ENCODE data around the gene S100A1. TPM values are rescaled to one million over a fixed set of nuclear protein-coding genes. Genes with fewer than 3 reads are reported as not detected.
"Not testable (repeated sequence)": the region's sequence is repeated elsewhere in the genome, so short reads cannot be mapped to it uniquely, and the experiment has no call there.

The S100A1 gene
- total RNA-seq, 1 donor from 2014 or later: not detected

DNA sequence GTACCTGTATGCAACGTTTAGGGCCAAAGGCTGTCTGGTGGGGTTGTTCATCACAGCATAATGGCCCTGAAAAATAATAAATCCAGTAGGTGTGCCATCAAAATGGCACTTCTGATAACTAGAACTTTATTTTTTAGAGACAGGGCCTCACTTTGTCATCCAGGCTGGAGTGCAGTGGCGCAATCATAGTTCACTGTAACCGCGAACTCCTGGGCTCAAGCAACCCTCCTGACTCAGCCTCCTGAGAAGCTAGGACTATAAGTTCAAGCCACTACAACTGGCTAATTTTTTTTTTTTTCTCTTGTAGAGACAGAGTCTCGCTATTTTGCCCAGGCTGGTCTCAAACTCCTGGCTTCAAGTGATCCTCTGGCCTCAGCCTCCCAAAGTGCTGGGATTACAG lies 35.0 kb downstream of the S100A1 start:
- H3F3A ChIP-seq (ENCODE audit: low read depth): peaks cover 92% of the 10 kb centered on the region
- Mint-ChIP-seq H3K4me1 (peaks cover 21% of the 10 kb centered on the region), H3K27me3 (ENCODE audit: insufficient read depth, low read depth) (peaks cover 4% of the 10 kb centered on the region)

GRCh38 chr1:153667439-153667838 lies 39.2 kb downstream of the S100A1 start:
- no peak overlapping the region for H2AFZ ChIP-seq (replicated peaks)
- H3K79me2 ChIP-seq (ENCODE audit: low read depth): peaks cover 46% of the 10 kb centered on the region
- H3K4me3 ChIP-seq: no peak overlapping the region
- peaks cover 39% of the 10 kb centered on the region for H3K36me3 ChIP-seq
- H3K36me3 Mint-ChIP-seq: peaks cover 41% of the 10 kb centered on the region
- no peaks in the 10 kb centered on the region for H3K27me3 ChIP-seq
- no peaks in the 10 kb centered on the region for H3K9me3 ChIP-seq (ENCODE audit: low read depth)
- H3K27me3 Mint-ChIP-seq (ENCODE audit: insufficient read depth, low read depth): no peaks in the 10 kb centered on the region
- H3K4me3 Mint-ChIP-seq: no peak overlapping the region
- H3K9ac ChIP-seq: no peak overlapping the region
- H3K4me2 ChIP-seq: no peak overlapping the region
- no peak overlapping the region for H3K27ac Mint-ChIP-seq
- peaks cover 11% of the 10 kb centered on the region for H3K4me1 ChIP-seq
- no peak for DNase-seq (ENCODE audit: low spot score)
- peaks cover 76% of the 10 kb centered on the region for H3F3A ChIP-seq (ENCODE audit: low read depth)
- peaks cover 25% of the 10 kb centered on the region for H4K20me1 ChIP-seq (ENCODE audit: low read depth)
- TF ChIP-seq CTCF (IDR thresholded peaks at IDR 0.05) (no peak), EZH2 (IDR thresholded peaks at IDR 0.05) (no peak), EZH2phosphoT487 (IDR thresholded peaks at IDR 0.05) (no peak)
- H3K9me3 Mint-ChIP-seq: no peaks in the 10 kb centered on the region
- H3K4me1 Mint-ChIP-seq: peaks cover 19% of the 10 kb centered on the region
- H3K27ac ChIP-seq: no peak overlapping the region

More for the DNA sequence above, 35.0 kb downstream of the S100A1 start:
- peaks cover 31% of the 10 kb centered on the region for H3K36me3 Mint-ChIP-seq
- Histone ChIP-seq H3K9ac (no peak overlapping the region), H3K4me3 (no peak overlapping the region), H3K79me2 (ENCODE audit: low read depth) (peaks cover 34% of the 10 kb centered on the region), H2AFZ (replicated peaks) (no peak overlapping the region), H3K36me3 (peaks cover 42% of the 10 kb centered on the region), H3K4me1 (peaks cover 5% of the 10 kb centered on the region), H3K27ac (no peak overlapping the region), H3K27me3 (no peaks in the 10 kb centered on the region), H3K4me2 (no peak overlapping the region), H3K9me3 (ENCODE audit: low read depth) (no peaks in the 10 kb centered on the region), H4K20me1 (ENCODE audit: low read depth) (peaks cover 19% of the 10 kb centered on the region)
- H3K4me3 Mint-ChIP-seq: no peak overlapping the region
- no peak for DNase-seq (ENCODE audit: low spot score)
- no peaks in the 10 kb centered on the region for H3K9me3 Mint-ChIP-seq
- TF ChIP-seq CTCF (IDR thresholded peaks at IDR 0.05) (no peak), EZH2 (IDR thresholded peaks at IDR 0.05) (no peak), EZH2phosphoT487 (IDR thresholded peaks at IDR 0.05) (no peak)
- H3K27ac Mint-ChIP-seq: no peak overlapping the region

GRCh38 chr1:153668672-153669071 lies 40.4 kb downstream of the S100A1 start:
- Histone ChIP-seq H3K36me3 (peaks cover 39% of the 10 kb centered on the region), H3K79me2 (ENCODE audit: low read depth) (peaks cover 46% of the 10 kb centered on the region), H4K20me1 (ENCODE audit: low read depth) (peaks cover 19% of the 10 kb centered on the region), H3K4me1 (peaks cover 11% of the 10 kb centered on the region), H3F3A (ENCODE audit: low read depth) (peaks cover 64% of the 10 kb centered on the region), H3K4me3 (peak overlapping the region; percentile 82)
- not testable (repeated sequence) for DNase-seq (ENCODE audit: low spot score); H3K27ac ChIP-seq; H3K27ac Mint-ChIP-seq; H3K9me3 ChIP-seq (ENCODE audit: low read depth); H2AFZ ChIP-seq (replicated peaks); H3K4me2 ChIP-seq; H3K9ac ChIP-seq; H3K27me3 ChIP-seq; H3K9me3 Mint-ChIP-seq; H3K27me3 Mint-ChIP-seq (ENCODE audit: insufficient read depth, low read depth)
- peak overlapping the region; percentile 79 for H3K4me3 Mint-ChIP-seq
- H3K4me1 Mint-ChIP-seq: peaks cover 19% of the 10 kb centered on the region
- H3K36me3 Mint-ChIP-seq: peaks cover 37% of the 10 kb centered on the region

DNA sequence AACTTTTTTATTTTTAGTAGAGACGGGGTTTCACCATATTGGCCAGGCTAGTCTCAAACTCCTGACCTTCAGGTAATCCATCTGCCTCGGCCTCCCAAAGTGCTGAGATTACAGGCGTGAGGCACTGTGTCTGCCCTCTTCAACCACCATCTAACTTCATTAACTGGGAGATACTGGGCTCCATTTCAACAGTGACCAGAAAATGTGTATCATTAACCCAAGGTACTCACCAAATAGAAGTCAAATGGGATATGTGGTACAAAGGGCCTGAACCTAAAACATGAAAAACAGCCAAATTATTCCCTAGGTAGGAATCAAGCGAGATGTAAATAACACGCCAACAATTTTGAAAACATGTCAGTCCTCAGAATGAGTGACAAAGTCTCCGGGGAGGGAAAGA lies 41.4 kb downstream of the S100A1 start:
- Histone ChIP-seq H3K4me1 (peaks cover 11% of the 10 kb centered on the region), H3F3A (ENCODE audit: low read depth) (peaks cover 55% of the 10 kb centered on the region), H4K20me1 (ENCODE audit: low read depth) (peaks cover 19% of the 10 kb centered on the region), H3K36me3 (peaks cover 33% of the 10 kb centered on the region), H3K4me3 (peak overlapping the region; percentile 82), H3K79me2 (ENCODE audit: low read depth) (peaks cover 46% of the 10 kb centered on the region), H3K9me3 (ENCODE audit: low read depth) (no peaks in the 10 kb centered on the region), H2AFZ (replicated peaks) (no peak overlapping the region), H3K27me3 (no peaks in the 10 kb centered on the region), H3K27ac (no peak overlapping the region), H3K9ac (peak overlapping the region; percentile 94), H3K4me2 (peak overlapping the region; percentile 91)
- H3K36me3 Mint-ChIP-seq: peaks cover 37% of the 10 kb centered on the region
- H3K4me3 Mint-ChIP-seq: no peak overlapping the region
- no peak for DNase-seq (ENCODE audit: low spot score)
- TF ChIP-seq EZH2 (IDR thresholded peaks at IDR 0.05) (no peak), CTCF (IDR thresholded peaks at IDR 0.05) (no peak), EZH2phosphoT487 (IDR thresholded peaks at IDR 0.05) (no peak)
- H3K4me1 Mint-ChIP-seq: peaks cover 19% of the 10 kb centered on the region
- H3K27ac Mint-ChIP-seq: peak overlapping the region; percentile 94
- no peaks in the 10 kb centered on the region for H3K27me3 Mint-ChIP-seq (ENCODE audit: insufficient read depth, low read depth)
- H3K9me3 Mint-ChIP-seq: no peaks in the 10 kb centered on the region
